Esophagus squamous epithelium (tissue), 5 donors: ENCODE results near the gene PRR5L. TPM values are rescaled to one million over a fixed set of nuclear protein-coding genes. Genes with fewer than 3 reads are reported as not detected.

Experiments used
- DNase-seq: peaks from one replicate; lab custom pipeline; 2025; lab: John Stamatoyannopoulos, UW
- H3K27ac ChIP-seq, 4 donors: fragments of 200-600 bp; sonication (generic); one replicate each; pipeline ENCODE4 v1.5.1; 2016 to 2019; ENCODE audit warnings: mild to moderate bottlenecking in 1 of 4
- H3K27me3 ChIP-seq, 4 donors: fragments of 200-600 bp; sonication (generic); 1 replicate in 3 of 4; 2 replicates in 1 of 4; pipeline versions ENCODE4 v1.5.1 to v1.6.0; 2017 to 2021; ENCODE audit warnings: antibody characterized with exemption in 1 of 4
- H3K36me3 ChIP-seq, 3 donors: fragments of 200-600 bp; sonication (generic); one replicate each; pipeline ENCODE4 v1.5.1; 2016 to 2019
- H3K4me1 ChIP-seq, 3 donors: fragments of 200-600 bp; sonication (generic); one replicate each; pipeline ENCODE4 v1.5.1; 2017 to 2019
- H3K4me3 ChIP-seq, 4 donors: fragments of 200-600 bp; sonication (generic); 1 replicate in 3 of 4; 2 replicates in 1 of 4; pipeline ENCODE4 v1.5.1; 2016 to 2019; ENCODE audit warnings: mild to moderate bottlenecking in 2 of 4, moderate library complexity in 1 of 4
- H3K9me3 ChIP-seq, 3 donors: fragments of 200-600 bp; sonication (generic); one replicate each; pipeline ENCODE4 v1.5.1; 2016 to 2019
- CTCF ChIP-seq, 6 experiments: fragments of 450-650 bp in 4 of 6; fragments of 200-600 bp in 2 of 6; sonication (generic) in 2 of 6; IDR thresholded peaks; one replicate each; pipeline ENCODE4 v1.5.1; 2016 to 2019; ENCODE audit warnings: antibody characterized with exemption in 6 of 6, mild to moderate bottlenecking in 4 of 6, moderate library complexity in 4 of 6
- POLR2A ChIP-seq, 4 donors: fragments of 450-650 bp; IDR thresholded peaks; one replicate each; pipeline ENCODE4 v1.6.1; 2017; ENCODE audit warnings: antibody characterized with exemption in 4 of 4, mild to moderate bottlenecking in 4 of 4, moderate library complexity in 3 of 4
- WGBS, 2 donors: methylation state at CpG; one replicate each; pipeline ENCODE4 v1.1.5; 2018; 5-methylcytosine and 5-hydroxymethylcytosine counted together
- intact Hi-C: fragments of 100-400 bp; cut with DNase I; formaldehyde crosslinking; loops from one replicate; pipeline ENCODE4 v1.15.0; 2022
- total RNA-seq, 4 donors: library from RNA; depleted of rRNA; stranded (reverse); fragments of >200 nt; gene quantifications; one replicate each; pipeline ENCODE4 v1.1.0, GENCODE V29; 2016
- donor health status: DM: yes; HTN: yes; CAD: no.

PRR5L gene
- total RNA-seq, 4 donors from 2014 or later, result 1.4 to 5.7 (median 1.8) TPM

- intact Hi-C loops, result no loop called here
- no peak for TF ChIP-seq CTCF (IDR thresholded peaks at IDR 0.05)
- no peak for TF ChIP-seq POLR2A (IDR thresholded peaks at IDR 0.05)
- no peak overlapping the region for H3K4me3 ChIP-seq
- H3K9me3 ChIP-seq, result no peaks in the 10 kb centered on the region
- H3K27ac ChIP-seq, result no peak overlapping the region
- peaks cover 0 to 18% (median 6%) of the 10 kb centered on the region in 3 donors for H3K4me1 ChIP-seq
- no peak for DNase-seq
- H3K27me3 ChIP-seq, result no peaks in the 10 kb centered on the region
- H3K36me3 ChIP-seq, result no peaks in the 10 kb centered on the region
Measured at GRCh38 chr11:36407356-36407755, 111.3 kb downstream of the PRR5L start.

GRCh38 chr11:36408498-36409136 is 112.5 kb downstream of the PRR5L start:
- Histone ChIP-seq H3K9me3 (no peaks in the 10 kb centered on the region), H3K27ac (peak overlapping the region in 3 of 4 donors; percentile 5 to 39 (median 10)), H3K36me3 (no peaks in the 10 kb centered on the region), H3K27me3 (no peaks in the 10 kb centered on the region), H3K4me1 (peaks cover 0 to 27% (median 6%) of the 10 kb centered on the region in 3 donors), H3K4me3 (no peak overlapping the region)
- intact Hi-C loops, result no loop called here
- WGBS, 2 donors, result 60 to 65% methylated on average over 6 of the region's 6 CpGs
- DNase-seq, result no peak
- TF ChIP-seq CTCF (IDR thresholded peaks at IDR 0.05) (no peak), POLR2A (IDR thresholded peaks at IDR 0.05) (no peak)

GRCh38 chr11:36409152-36409816 is 113.2 kb downstream of the PRR5L start:
- H3K27me3 ChIP-seq, result no peaks in the 10 kb centered on the region
- peaks cover 0 to 27% (median 6%) of the 10 kb centered on the region in 3 donors for H3K4me1 ChIP-seq
- no peak overlapping the region for H3K4me3 ChIP-seq
- 54 to 76% methylated on average over 8 of the region's 8 CpGs for WGBS, 2 donors
- intact Hi-C loops, result no loop called here
- peak overlapping the region in 3 of 4 donors; percentile 5 to 39 (median 10) for H3K27ac ChIP-seq
- no peaks in the 10 kb centered on the region for H3K9me3 ChIP-seq
- H3K36me3 ChIP-seq, result no peaks in the 10 kb centered on the region
- no peak for TF ChIP-seq POLR2A (IDR thresholded peaks at IDR 0.05)
- TF ChIP-seq CTCF (IDR thresholded peaks at IDR 0.05), result no peak
- DNase-seq, result no peak

GRCh38 chr11:36411202-36411640 is 115.1 kb downstream of the PRR5L start:
- Histone ChIP-seq H3K27me3 (no peaks in the 10 kb centered on the region), H3K27ac (peak overlapping the region in 3 of 4 donors; percentile 30 to 73 (median 31)), H3K9me3 (no peaks in the 10 kb centered on the region), H3K36me3 (no peaks in the 10 kb centered on the region), H3K4me1 (peaks cover 0 to 27% (median 6%) of the 10 kb centered on the region in 3 donors), H3K4me3 (no peak overlapping the region)
- TF ChIP-seq POLR2A (IDR thresholded peaks at IDR 0.05) (no peak), CTCF (IDR thresholded peaks at IDR 0.05) (no peak)
- no peak for DNase-seq
- WGBS, 2 donors, result 63 to 80% methylated on average over 4 to 8 of the region's 9 CpGs
- intact Hi-C loops, result no loop called here

GRCh38 chr11:36412781-36413383 is 116.8 kb downstream of the PRR5L start:
- intact Hi-C loops, result no loop called here
- H3K27ac ChIP-seq, result no peak overlapping the region
- H3K4me3 ChIP-seq, result no peak overlapping the region

More at GRCh38 chr11:36412781-36413383, 116.8 kb downstream of the PRR5L start:
- no peaks in the 10 kb centered on the region for H3K9me3 ChIP-seq
- 49 to 86% methylated on average over 2 of the region's 2 CpGs for WGBS, 2 donors
- no peaks in the 10 kb centered on the region for H3K27me3 ChIP-seq
- TF ChIP-seq POLR2A (IDR thresholded peaks at IDR 0.05) (no peak), CTCF (IDR thresholded peaks at IDR 0.05) (no peak)
- peaks cover 0 to 27% (median 6%) of the 10 kb centered on the region in 3 donors for H3K4me1 ChIP-seq
- H3K36me3 ChIP-seq, result no peaks in the 10 kb centered on the region
- DNase-seq, result no peak
